ENCODE measurements around the gene TAP1.

DNA sequence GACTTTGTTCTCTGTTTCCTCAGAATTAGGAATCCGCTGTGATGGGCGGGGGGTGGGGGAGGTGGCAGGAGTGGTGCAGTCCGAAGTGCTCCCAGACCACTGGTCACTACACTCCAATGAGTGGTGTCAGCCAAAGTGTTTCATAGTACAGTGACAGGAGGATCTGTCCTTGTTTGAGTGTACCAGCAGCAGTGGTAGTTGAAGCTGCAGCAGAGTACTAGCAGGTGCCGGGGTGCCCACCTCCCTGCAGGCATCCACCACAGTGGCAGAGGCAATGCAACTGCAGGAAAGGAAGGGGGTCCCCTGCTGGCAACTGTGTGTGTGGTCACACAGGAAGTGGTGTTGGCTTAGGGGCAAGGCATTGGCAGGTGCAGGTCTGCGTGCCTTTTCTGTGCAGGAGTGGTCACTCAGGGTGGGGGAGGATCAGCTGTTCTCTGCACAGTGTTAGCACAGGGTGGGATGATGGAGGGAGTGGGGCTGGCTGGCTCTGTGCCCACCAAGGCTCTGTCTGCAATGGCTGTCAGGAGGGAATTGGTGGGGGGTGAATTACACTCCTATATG lies 46.4 kb downstream of the TAP1 start:
- TF ChIP-seq, protein P1, sequence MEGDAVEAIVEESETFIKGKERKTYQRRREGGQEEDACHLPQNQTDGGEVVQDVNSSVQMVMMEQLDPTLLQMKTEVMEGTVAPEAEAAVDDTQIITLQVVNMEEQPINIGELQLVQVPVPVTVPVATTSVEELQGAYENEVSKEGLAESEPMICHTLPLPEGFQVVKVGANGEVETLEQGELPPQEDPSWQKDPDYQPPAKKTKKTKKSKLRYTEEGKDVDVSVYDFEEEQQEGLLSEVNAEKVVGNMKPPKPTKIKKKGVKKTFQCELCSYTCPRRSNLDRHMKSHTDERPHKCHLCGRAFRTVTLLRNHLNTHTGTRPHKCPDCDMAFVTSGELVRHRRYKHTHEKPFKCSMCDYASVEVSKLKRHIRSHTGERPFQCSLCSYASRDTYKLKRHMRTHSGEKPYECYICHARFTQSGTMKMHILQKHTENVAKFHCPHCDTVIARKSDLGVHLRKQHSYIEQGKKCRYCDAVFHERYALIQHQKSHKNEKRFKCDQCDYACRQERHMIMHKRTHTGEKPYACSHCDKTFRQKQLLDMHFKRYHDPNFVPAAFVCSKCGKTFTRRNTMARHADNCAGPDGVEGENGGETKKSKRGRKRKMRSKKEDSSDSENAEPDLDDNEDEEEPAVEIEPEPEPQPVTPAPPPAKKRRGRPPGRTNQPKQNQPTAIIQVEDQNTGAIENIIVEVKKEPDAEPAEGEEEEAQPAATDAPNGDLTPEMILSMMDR (IDR thresholded peaks at IDR 0.05; ENCODE audit: insufficient read depth, low read length, poor library complexity, severe bottlenecking), result no peak
- TF ChIP-seq EZH2phosphoT487 (conservative IDR thresholded peaks at IDR 0.05; ENCODE audit: low read length), result no peak

All from SU-DHL-6 (cell line).